WTC11 (cell line): ENCODE results near the gene AK8. TPM values are rescaled to one million over a fixed set of nuclear protein-coding genes. Genes with fewer than 3 reads are reported as not detected.

Source experiments
- ATAC-seq: fragments of 200-7000 bp; cut with Tn5 transposase; 2 replicates; pipeline ENCODE4 v1.10.0; 2021; ENCODE audit warnings: mild to moderate bottlenecking, moderate library complexity
- CTCF ChIA-PET: fragments of 300-600 bp; sonication (Branson Sonifier 250); formaldehyde crosslinking; loops from one replicate; lab custom pipeline; 2021; ENCODE audit warnings: antibody characterized with exemption; lab: Charles Lee
- POLR2A ChIA-PET: fragments of 350-600 bp; sonication (Branson Sonifier 250); formaldehyde crosslinking; loops from one replicate; lab custom pipeline; 2021; ENCODE audit warnings: antibody characterized with exemption; lab: Charles Lee
- DNase-seq: peaks from one replicate; pipeline ENCODE4 v3.0.0; 2021; ENCODE audit warnings: low spot score
- H3K27ac Mint-ChIP-seq: 2 replicates; pipeline ENCODE4 v1.8.0; 2021; ENCODE audit warnings: mixed read lengths
- H3K27me3 Mint-ChIP-seq: 2 replicates; pipeline ENCODE4 v1.8.0; 2021; ENCODE audit warnings: low read depth, mild to moderate bottlenecking, moderate library complexity, mixed read lengths
- H3K36me3 Mint-ChIP-seq: 2 replicates; pipeline ENCODE4 v1.8.0; 2021; ENCODE audit warnings: mixed read lengths
- H3K4me1 Mint-ChIP-seq: 2 replicates; pipeline ENCODE4 v1.8.0; 2022; ENCODE audit warnings: mixed read lengths
- H3K4me3 Mint-ChIP-seq: 2 replicates; pipeline ENCODE4 v1.8.0; 2021; ENCODE audit warnings: mild to moderate bottlenecking, moderate library complexity, mixed read lengths
- H3K9me3 Mint-ChIP-seq: 2 replicates; pipeline ENCODE4 v1.8.0; 2021; ENCODE audit warnings: mixed read lengths
- ATF1 ChIP-seq: sonication (generic); formaldehyde crosslinking; IDR thresholded peaks from 2 replicates; pipeline ENCODE4 v1.8.1; 2023; ENCODE audit warnings: mild to moderate bottlenecking, moderate library complexity, missing genetic modification reagents
- ATF3 ChIP-seq: sonication (generic); formaldehyde crosslinking; conservative IDR thresholded peaks from 2 replicates; pipeline ENCODE4 v1.8.1; 2022; ENCODE audit warnings: mild to moderate bottlenecking, missing genetic modification reagents
- CBFB ChIP-seq: sonication (generic); formaldehyde crosslinking; IDR thresholded peaks from 2 replicates; pipeline ENCODE4 v1.8.1; 2022; ENCODE audit warnings: mild to moderate bottlenecking, low read depth, missing genetic modification reagents
- CREM ChIP-seq: sonication (generic); formaldehyde crosslinking; IDR thresholded peaks from 2 replicates; pipeline ENCODE4 v1.8.1; 2022; ENCODE audit warnings: mild to moderate bottlenecking, missing genetic modification reagents, moderate library complexity
- FOXP1 ChIP-seq: sonication (generic); formaldehyde crosslinking; IDR thresholded peaks from 2 replicates; pipeline ENCODE4 v1.8.0; 2022; ENCODE audit warnings: missing genetic modification reagents, mild to moderate bottlenecking, moderate library complexity, borderline replicate concordance
- HMGXB4 ChIP-seq: sonication (generic); formaldehyde crosslinking; IDR thresholded peaks from 2 replicates; pipeline ENCODE4 v1.8.1; 2023; ENCODE audit warnings: mild to moderate bottlenecking, moderate library complexity, missing genetic modification reagents
- NR2C2 ChIP-seq: sonication (generic); formaldehyde crosslinking; IDR thresholded peaks from 2 replicates; pipeline ENCODE4 v1.8.0; 2022; ENCODE audit warnings: mild to moderate bottlenecking, missing genetic modification reagents
- PRDM15 ChIP-seq: sonication (generic); formaldehyde crosslinking; IDR thresholded peaks from 2 replicates; pipeline ENCODE4 v1.8.0; 2022; ENCODE audit warnings: missing genetic modification reagents
- PREB ChIP-seq: sonication (generic); formaldehyde crosslinking; IDR thresholded peaks from 2 replicates; pipeline ENCODE4 v1.8.1; 2022; ENCODE audit warnings: mild to moderate bottlenecking, missing genetic modification reagents, moderate library complexity, borderline replicate concordance
- PRRX2 ChIP-seq: fragments of 250-450 bp; sonication (Bioruptor Pico); IDR thresholded peaks from 2 replicates; pipeline ENCODE4 v1.8.0; 2021; ENCODE audit warnings: mild to moderate bottlenecking
- TP53 ChIP-seq: sonication (generic); formaldehyde crosslinking; IDR thresholded peaks from 2 replicates; pipeline ENCODE4 v1.8.1; 2023; ENCODE audit warnings: mild to moderate bottlenecking, missing genetic modification reagents
- ZMAT4 ChIP-seq: fragments of 250-450 bp; sonication (Bioruptor Pico); IDR thresholded peaks from 2 replicates; pipeline ENCODE4 v1.9.0; 2021; ENCODE audit warnings: mild to moderate bottlenecking
- ZNF219 ChIP-seq: sonication (generic); formaldehyde crosslinking; IDR thresholded peaks from 2 replicates; pipeline ENCODE4 v1.8.0; 2023; ENCODE audit warnings: missing genetic modification reagents, mild to moderate bottlenecking, borderline replicate concordance
- ZNF232 ChIP-seq: sonication (generic); formaldehyde crosslinking; IDR thresholded peaks from 2 replicates; pipeline ENCODE4 v1.8.0; 2022; ENCODE audit warnings: mild to moderate bottlenecking, missing genetic modification reagents
- ZNF317 ChIP-seq: sonication (generic); formaldehyde crosslinking; IDR thresholded peaks from 2 replicates; pipeline ENCODE4 v1.8.1; 2023; ENCODE audit warnings: low read depth, mild to moderate bottlenecking, moderate library complexity, missing genetic modification reagents, borderline replicate concordance
- ZNF423 ChIP-seq: fragments of 250-450 bp; sonication (Bioruptor Pico); IDR thresholded peaks from 2 replicates; pipeline ENCODE4 v2.1.2; 2022; ENCODE audit warnings: mild to moderate bottlenecking, moderate library complexity
- total RNA-seq: library from RNA; stranded (reverse); gene quantifications from 3 replicates; pipeline ENCODE4 v1.2.3, GENCODE V29; 2021
- TF ChIP-seq, protein P1 (sequence below): fragments of 250-450 bp; sonication (Bioruptor Pico); IDR thresholded peaks from 2 replicates; pipeline ENCODE4 v1.8.0; 2021; ENCODE audit warnings: mild to moderate bottlenecking
- TF ChIP-seq, protein P2 (sequence below): sonication (generic); formaldehyde crosslinking; IDR thresholded peaks from 2 replicates; pipeline ENCODE4 v1.8.0; 2023; ENCODE audit warnings: missing genetic modification reagents

AK8 gene
- total RNA-seq, 1 experiment from 2014 or later = 0.48 TPM

GRCh38 chr9:132683873-132684272, 194.2 kb downstream of the AK8 start:
- POLR2A ChIA-PET = no interaction called here

DNA sequence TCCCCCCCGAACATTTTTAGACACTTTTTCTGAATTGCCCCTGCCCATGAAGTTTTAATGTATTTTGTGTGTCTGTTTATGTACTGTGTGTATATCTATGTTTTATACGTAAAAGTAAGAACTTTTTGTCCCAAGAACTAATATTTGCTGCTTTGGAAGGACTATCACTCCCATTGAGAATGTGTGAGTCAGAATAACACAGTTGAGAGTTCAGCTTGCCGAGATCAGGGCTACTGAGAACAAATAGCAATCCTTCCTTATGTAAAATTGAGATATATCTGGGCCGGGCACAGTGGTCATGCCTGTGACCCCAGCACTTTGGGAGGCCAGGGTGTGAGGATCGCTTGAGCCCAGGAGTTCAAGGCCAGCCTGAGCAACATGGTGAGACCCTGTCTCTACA, 196.5 kb downstream of the AK8 start:
- H3K4me3 Mint-ChIP-seq = no peak overlapping the region
- ChIA-PET POLR2A (no interaction called here), CTCF (interaction anchor here (0.6 kb wide), 1 partner anchor 59 kb away, joined by 4 read pairs; no protein-coding TSS in a partner anchor)
- H3K9me3 Mint-ChIP-seq = no peaks in the 10 kb centered on the region
- H3K27me3 Mint-ChIP-seq = no peaks in the 10 kb centered on the region
- no peaks in the 10 kb centered on the region for H3K4me1 Mint-ChIP-seq
- ATAC-seq (no peak), DNase-seq (no peak)
- H3K27ac Mint-ChIP-seq = no peak overlapping the region
- H3K36me3 Mint-ChIP-seq = peaks cover 62% of the 10 kb centered on the region
- TF ChIP-seq ZNF219 (CRISPR knock-in tag) = no peak
- no peak for TF ChIP-seq HMGXB4 (CRISPR knock-in tag)
- no peak for TF ChIP-seq PREB (CRISPR knock-in tag)
- no peak for TF ChIP-seq ZNF423 (CRISPR knock-in tag)
- TF ChIP-seq TP53 (CRISPR knock-in tag) = no peak
- no peak for TF ChIP-seq ZNF232
- TF ChIP-seq PRRX2 (CRISPR knock-in tag) = no peak
- no peak for TF ChIP-seq CREM (CRISPR knock-in tag)

More at GRCh38 chr9:132683873-132684272, 194.2 kb downstream of the AK8 start:
- no peaks in the 10 kb centered on the region for H3K27me3 Mint-ChIP-seq
- no peak for ATAC-seq
- H3K4me1 Mint-ChIP-seq = no peaks in the 10 kb centered on the region
- CTCF ChIA-PET = no interaction called here
- no peaks in the 10 kb centered on the region for H3K9me3 Mint-ChIP-seq
- no peak overlapping the region for H3K27ac Mint-ChIP-seq
- peaks cover 66% of the 10 kb centered on the region for H3K36me3 Mint-ChIP-seq
- TF ChIP-seq CBFB (CRISPR knock-in tag) (no peak), PRDM15 (CRISPR knock-in tag) (no peak), FOXP1 (no peak), ZNF219 (CRISPR knock-in tag) (no peak), ZMAT4 (CRISPR knock-in tag) (no peak), ZNF317 (CRISPR knock-in tag) (no peak), ATF3 (CRISPR knock-in tag) (no peak), NR2C2 (CRISPR knock-in tag) (no peak), ATF1 (CRISPR knock-in tag) (no peak)
- TF ChIP-seq, protein P1, sequence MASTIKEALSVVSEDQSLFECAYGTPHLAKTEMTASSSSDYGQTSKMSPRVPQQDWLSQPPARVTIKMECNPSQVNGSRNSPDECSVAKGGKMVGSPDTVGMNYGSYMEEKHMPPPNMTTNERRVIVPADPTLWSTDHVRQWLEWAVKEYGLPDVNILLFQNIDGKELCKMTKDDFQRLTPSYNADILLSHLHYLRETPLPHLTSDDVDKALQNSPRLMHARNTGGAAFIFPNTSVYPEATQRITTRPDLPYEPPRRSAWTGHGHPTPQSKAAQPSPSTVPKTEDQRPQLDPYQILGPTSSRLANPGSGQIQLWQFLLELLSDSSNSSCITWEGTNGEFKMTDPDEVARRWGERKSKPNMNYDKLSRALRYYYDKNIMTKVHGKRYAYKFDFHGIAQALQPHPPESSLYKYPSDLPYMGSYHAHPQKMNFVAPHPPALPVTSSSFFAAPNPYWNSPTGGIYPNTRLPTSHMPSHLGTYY (CRISPR knock-in tag) = no peak
- TF ChIP-seq, protein P2, sequence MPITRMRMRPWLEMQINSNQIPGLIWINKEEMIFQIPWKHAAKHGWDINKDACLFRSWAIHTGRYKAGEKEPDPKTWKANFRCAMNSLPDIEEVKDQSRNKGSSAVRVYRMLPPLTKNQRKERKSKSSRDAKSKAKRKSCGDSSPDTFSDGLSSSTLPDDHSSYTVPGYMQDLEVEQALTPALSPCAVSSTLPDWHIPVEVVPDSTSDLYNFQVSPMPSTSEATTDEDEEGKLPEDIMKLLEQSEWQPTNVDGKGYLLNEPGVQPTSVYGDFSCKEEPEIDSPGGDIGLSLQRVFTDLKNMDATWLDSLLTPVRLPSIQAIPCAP (CRISPR knock-in tag) = no peak
- DNase-seq = no peak
- H3K4me3 Mint-ChIP-seq = no peak overlapping the region
